T follicular helper cell (primary cell): ENCODE data around the gene SLC2A11.
"Not testable (repeated sequence)": the region's sequence is repeated elsewhere in the genome, so short reads cannot be mapped to it uniquely, and the experiment has no call there.

Experiments used
- DNase-seq: peaks from one replicate; pipeline ENCODE4 v3.0.0-alpha.2; 2020; ENCODE audit warnings: low read depth

SLC2A11 gene

DNA sequence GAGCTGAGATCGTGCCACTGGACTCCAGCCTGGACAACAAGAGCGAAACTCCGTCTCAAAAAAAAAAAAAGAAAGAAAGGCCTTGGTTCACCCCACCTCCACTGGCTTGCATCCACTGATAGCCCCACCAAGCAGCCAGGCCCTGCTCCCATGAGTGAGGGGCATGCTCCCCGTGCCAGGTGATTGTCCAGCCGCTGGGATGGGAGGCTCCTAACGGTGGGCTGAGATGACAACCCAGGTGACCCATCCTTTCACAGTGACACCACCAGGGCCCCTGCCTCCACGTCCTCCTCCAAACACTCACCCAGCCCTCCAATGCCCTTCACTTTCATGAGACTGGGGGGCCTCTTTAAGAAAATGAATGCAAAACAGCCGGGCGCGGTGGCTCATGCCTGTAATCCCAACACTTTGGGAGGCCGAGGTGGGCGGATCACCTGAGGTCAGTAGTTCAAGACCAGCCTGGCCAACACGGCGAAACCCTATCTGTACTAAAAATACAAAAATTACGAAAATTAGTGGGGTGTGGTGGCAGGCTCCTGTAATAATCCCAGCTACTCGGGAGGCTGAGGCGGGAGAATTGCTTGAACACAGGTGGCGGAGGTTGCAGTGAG is 10.3 kb upstream of the SLC2A11 start:
- no peak for DNase-seq

DNA sequence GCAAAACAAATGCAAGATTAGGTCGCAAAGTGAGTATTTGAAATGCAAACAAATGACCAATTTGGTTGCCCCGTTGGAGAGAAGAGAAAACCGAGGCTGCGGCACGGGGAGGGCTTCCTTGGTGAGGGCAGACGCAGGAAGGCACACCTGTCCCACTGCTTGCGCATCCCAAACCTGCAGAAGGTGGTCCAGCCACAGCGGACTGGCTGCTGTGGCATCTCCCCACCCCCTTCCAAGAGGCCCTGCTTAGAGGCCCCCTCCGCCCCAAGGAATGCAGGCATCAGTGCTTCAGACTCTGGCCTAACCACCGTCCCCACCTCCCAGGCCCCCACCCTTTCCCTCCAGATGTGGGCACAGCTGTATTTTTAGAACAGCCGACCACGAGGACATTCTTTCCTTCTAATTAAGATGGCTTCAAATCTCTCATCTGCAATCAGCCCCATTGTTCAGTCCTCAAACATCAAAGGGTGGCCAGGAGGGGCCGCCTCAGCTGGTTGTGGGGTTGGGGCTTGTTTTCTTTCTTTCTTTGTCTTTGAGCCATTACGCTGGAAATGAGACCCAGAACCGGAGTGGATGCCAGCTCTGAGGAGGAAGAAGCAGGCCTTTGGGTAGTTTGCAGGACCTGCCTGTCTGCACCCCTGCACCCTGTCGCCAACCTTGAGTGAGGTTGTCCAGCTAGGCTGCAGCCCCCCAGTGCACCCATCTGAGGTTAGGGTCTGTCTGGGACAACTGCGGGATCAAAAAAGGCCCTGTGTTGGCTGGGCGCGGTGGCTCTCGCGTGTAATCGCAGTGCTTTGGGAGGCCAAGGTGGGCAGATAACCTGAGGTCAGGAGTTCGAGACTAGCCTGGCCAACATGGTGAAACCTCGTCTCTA is 9.4 kb upstream of the SLC2A11 start:
- DNase-seq: no peak

DNA sequence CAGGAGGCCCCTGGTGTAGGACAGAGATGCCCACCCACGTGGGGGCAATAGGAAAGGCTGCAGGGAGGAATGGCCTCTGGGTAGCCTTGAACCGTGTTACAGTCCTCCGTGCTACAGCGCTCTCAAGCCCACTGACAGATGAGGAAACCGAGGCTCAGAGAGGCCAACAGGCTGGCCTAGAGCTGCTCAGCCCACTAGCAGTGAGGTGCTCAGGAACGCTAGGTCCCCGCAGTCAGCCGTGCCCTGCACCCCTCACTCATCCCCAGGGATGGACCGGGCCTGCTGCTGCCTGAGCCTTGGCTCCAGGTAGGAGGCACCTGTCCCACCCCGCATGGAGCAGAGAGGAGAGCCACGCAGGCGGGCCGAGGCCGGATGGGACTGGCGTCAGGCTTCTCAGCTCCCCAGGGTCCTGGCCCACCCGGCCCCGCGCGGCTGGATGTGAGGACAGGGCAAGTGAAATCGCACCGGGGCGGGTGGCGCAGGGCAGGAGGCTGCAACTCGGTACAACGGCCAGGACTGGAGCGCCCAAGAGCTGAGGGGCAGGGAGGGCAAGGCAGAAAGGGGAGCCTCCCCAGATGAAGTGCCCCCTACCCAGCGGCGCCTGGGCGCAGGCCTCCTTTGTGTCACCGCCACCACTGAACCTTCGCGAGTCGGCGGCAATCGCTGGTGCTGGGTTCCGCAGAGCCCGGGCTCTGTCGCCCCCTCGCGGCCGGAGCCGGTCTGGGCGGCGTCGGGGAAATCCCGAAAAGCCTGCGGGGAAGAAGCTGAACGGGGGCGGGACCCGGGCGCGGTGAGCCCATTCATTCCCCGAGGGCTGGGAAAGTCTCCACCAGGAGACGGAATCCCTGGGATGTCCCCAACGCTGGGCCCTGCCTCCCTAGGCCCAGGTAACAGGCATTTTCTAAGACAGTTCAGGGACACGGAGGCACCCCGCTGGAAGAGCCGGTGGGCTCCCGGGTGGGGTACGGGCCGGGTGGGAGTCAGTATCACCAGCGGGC is 8.4 kb upstream of the SLC2A11 start:
- DNase-seq: peak; percentile 73

DNA sequence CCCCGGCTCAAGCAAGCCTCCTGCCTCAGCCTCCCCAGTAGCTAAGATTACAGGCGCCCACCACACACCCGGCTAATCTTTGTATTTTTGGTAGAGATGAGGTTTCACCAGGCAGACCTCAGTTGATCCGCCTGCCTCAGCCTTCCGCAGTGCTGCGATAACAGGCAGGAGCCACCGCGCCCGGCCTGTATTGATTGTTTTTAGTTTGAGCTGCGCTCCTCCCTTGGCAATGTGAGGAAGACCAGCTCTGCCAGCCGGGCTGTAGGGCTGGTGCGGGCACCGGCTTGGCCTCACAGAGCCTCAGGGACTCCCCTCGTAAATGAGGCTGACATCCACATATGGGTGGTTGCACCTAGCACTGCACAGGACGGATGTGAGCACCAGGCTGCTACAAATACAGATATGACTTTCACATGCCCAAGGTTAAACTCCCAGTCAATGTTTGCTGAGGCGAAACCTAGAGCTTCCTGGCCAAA is 7.5 kb upstream of the SLC2A11 start:
- no peak for DNase-seq

DNA sequence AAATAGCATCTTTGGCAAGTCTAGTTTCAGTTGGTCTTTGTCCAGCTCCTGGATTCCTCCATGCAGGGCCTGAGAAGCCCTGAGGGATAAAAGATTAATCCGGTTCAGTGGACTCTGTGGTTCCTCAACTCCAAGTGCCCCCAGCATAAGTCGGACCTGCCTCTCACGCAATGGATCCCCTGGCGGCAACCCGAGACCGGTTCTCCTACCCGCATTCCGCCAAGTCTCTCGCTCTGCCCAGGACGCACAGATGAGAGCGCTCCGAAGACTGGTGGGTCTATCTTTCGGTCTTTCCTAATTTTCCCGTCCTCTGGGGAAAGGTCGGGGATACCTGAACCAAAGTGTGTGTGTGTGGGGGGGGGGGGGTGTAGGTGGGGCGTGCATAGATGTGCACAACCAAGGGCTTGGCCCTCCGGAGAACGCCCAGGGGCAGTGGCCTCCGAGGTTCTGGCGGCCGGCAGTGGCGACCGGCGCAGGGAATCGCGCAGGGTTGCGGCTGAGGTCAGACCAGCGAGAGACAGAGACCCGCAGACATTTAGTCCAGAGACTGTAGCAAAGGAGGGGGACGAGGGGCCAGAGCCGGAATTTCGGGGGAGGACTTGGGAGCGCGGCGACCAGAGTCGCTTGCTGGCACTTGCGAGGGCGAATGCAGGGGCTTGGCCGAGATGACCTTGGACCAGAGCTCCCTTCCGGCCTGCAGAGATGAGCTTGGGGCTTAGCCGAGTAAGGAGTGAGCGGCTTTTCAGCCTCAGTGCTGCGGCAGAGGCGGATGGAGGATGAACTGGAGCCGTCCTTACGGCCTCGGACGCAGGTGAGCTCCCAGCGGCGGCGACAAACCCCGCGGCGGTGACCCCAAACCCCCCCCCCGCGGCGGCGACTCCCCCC is 712 bp upstream of the SLC2A11 start:
- no peak for DNase-seq

DNA sequence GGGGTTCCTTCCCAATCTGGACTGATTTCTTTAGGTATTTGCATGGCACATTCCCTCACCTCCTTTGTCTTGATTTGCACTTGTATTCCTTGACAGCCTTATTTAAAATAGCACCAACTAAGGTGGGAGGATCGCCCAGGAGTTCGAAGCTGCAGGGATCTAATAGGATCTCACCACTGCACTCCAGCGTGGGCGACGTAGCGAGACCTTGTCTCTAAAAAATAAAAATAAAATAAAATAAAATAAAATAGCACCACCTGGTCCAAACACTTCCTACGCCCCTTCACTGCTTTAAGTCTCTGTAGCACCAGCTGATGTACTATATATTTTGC is 775 bp downstream of the SLC2A11 start:
- DNase-seq: no peak

DNA sequence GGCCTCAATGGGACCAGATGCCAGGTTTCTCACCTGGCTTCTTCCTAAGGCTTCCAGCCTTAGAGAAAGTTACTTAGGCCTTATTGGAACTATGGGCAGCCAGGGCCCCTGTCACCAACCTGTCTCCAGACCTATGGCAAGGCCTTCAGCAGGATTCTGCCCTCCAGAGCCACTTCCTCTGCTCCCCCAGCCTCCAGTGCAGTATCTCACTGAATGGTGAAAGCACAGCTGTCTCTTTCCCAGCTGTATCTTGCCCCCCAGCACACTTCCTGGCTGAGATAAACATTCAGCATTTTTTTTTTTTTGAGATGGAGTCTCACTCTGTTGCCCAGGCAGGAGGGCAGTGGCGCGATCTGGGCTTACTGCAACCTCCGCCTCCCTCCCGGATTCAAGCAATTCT is 1.5 kb downstream of the SLC2A11 start:
- no peak for DNase-seq

DNA sequence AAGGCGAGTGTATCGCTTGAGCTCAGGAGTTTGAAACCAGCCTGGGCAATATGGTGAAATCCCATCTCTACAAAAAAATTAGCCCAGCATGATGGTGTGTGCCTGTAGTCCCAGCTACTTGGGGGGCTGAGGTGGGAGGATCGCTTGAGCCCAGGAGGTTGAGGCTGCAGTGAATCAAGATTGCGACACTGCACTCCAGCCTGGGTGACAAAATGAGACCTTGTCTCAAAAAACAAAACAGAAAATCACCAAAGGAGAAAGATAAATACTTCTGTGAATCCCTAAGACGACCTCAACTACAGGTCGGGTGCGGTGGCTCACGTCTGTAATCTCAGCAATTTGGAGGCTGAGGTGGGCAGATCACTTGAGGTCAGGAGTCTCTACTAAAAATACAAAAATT is 2.5 kb downstream of the SLC2A11 start:
- not testable (repeated sequence) for DNase-seq

DNA sequence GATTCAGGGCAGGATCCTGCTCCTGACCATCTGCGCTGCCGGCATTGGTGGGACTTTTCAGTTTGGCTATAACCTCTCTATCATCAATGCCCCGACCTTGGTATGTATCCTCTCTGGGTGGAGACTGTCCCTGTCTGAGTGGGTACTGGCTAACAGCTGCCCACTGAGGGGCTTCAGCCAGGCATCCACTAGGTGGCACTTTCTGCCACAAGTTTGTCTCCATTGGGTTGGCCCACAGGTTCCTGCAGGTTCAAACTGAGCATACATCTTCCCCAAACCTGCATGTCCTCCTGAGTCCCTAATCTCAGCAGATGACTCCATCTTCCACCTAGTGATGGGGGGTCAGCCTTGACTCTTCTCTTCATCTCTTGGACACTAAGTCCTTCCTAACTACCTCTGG is 4.4 kb downstream of the SLC2A11 start:
- no peak for DNase-seq

DNA sequence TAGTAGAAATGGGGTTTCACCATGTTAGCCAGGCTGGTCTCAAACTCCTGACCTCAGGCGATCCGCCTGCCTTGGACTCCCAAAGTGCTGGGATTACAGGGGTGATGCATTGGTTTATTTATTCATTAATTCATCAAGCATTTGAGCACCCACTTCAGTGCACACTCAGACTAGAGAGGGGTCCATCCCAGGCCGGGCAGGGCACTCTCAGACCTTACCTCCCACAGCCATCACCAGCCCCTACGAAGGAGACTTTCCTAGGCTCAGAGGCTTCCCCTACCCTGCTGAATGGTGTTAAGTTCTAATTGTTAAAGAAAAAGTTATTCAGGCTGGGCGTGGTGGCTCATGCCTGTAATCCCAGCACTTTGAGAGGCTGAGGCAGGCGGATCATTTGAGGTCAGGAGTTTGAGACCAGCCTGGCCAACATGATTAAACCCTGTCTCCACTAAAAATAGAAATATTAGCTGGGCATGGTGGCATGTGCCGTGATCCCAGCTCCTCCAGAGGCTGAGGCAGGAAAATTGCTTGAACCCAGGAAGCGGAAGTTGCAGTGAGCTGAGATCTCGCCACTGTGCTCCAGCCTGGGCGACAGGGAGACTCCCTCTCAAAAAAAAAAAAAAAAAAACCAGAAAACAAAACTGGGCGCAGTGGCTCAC is 7.0 kb downstream of the SLC2A11 start:
- DNase-seq: not testable (repeated sequence)

DNA sequence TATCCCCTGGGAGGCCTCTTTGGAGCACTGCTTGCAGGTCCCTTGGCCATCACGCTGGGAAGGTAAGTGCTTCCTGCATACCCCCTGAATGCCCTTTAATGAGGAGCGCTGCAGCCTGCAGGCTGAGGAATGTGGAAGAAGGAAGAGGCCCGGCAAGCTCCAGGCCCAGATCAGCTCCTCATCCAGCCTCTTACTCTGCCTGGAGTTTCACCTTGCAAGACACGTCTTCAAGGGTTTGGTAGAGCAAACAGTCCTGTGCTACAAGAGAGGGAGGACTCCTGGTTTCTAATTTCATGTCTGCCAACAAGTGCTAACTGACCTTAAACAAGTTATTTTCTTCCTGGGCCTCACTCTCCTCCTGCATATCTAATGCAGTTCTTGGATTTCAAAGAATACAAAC is 10.9 kb downstream of the SLC2A11 start:
- DNase-seq: no peak

DNA sequence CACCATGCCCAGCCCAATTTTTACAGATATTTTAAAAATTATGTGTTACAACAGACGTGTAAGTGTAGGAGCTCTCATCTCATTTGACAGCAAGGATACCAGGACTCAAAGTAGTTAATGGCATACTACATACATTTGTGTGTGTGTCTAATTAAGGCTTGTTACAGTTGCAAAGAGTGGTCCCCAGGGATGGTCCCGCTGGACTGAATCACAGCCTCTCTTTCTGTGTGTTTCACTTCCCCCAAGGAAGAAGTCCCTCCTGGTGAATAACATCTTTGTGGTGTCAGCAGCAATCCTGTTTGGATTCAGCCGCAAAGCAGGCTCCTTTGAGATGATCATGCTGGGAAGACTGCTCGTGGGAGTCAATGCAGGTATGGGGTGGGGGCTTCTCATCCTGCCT is 17.2 kb downstream of the SLC2A11 start:
- DNase-seq: no peak

DNA sequence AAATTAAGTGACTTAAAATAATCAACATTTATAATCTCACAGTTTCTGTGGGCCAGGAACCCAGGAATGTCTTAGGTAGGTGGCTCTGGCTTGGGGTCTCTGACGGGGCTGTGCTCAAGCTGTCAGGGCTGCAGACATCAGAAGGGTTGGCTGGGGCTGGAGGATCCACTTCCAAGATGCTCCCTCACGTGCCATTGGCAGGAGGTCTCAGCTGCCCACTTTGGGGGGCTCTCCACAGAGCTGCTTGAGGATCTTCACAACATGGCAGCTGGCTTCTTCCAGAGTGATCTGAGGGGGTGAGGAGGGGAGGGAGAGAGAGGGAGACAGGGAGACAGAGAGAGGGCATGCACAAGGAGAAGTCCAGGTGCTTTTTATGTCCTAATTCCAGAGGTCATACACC is 18.1 kb downstream of the SLC2A11 start:
- no peak for DNase-seq

DNA sequence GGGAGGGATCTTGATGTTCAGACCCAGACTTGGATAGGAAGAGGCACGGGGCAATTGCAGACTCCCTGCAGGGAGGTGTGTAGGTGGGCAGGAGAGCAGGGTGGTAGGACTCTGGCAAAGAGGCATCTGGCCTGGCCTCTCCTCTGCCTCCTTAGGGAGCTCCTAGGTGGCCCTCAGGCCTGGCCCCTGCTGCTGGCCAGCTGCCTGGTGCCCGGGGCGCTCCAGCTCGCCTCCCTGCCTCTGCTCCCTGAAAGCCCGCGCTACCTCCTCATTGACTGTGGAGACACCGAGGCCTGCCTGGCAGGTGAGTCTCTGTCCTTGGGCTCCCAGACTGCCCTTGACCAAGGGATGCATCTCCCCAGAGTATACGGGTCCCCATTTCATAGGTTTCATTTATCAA is 19.9 kb downstream of the SLC2A11 start:
- DNase-seq: no peak

DNA sequence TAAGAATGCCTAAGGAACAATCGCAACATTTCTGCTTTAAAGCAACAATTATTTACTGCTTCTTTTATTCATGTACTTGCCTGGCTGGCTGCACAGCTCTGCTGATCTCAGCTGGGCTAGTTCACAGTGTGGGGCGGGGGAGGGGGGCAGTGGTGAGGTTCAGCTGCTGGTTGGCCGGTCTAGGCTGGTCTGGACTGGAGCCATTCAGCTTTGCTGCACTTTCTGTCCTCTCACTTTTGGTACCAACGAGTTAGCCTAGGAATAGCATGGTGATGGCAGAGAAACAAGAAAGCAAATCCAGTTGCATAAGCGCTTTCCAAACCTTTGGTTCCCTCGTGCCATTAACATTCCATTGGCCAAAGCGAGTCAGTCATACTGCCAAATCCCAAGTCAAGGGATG is 20.5 kb downstream of the SLC2A11 start:
- DNase-seq: no peak

DNA sequence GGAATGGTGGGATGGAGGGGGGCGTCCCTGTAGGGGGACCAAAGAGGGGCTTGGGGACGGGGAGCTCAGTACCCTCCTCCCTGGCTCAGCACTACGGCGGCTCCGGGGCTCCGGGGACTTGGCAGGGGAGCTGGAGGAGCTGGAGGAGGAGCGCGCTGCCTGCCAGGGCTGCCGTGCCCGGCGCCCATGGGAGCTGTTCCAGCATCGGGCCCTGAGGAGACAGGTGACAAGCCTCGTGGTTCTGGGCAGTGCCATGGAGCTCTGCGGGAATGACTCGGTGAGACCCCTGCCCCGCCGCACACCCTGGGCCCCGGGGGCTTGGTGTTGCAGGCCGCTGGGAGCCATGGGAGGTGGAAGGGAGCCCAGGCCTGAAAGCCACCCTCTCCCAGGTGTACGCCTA is 24.7 kb downstream of the SLC2A11 start:
- DNase-seq: no peak

DNA sequence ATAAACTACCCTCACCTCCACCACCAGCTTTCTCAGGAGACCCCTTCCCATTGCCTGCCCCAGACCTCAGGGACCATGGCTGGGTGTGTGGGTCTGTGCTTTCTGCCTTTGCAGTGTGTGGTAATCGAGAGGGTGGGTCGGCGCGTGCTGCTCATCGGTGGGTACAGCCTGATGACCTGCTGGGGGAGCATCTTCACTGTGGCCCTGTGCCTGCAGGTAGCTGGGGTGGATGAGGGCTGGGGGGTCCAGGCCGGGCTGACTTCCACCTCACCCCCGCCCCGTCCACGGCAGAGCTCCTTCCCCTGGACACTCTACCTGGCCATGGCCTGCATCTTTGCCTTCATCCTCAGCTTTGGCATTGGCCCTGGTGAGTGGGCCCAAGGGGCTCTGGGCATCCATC is 26.0 kb downstream of the SLC2A11 start:
- no peak for DNase-seq

DNA sequence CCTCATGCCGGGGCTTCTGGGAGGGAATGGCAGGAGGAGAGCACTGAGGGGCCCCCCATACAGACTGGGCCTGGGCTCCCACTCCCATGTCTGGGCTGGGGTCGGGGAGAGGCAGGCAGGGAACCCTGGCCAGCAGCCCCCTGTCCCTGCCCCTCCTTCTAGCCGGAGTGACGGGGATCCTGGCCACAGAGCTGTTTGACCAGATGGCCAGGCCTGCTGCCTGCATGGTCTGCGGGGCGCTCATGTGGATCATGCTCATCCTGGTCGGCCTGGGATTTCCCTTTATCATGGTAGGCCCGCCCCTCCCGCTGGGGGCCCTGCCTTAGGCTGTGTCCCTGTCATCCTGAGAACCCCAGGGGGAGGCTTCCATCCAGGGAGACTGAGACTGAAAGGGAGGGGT is 26.5 kb downstream of the SLC2A11 start:
- DNase-seq: no peak

DNA sequence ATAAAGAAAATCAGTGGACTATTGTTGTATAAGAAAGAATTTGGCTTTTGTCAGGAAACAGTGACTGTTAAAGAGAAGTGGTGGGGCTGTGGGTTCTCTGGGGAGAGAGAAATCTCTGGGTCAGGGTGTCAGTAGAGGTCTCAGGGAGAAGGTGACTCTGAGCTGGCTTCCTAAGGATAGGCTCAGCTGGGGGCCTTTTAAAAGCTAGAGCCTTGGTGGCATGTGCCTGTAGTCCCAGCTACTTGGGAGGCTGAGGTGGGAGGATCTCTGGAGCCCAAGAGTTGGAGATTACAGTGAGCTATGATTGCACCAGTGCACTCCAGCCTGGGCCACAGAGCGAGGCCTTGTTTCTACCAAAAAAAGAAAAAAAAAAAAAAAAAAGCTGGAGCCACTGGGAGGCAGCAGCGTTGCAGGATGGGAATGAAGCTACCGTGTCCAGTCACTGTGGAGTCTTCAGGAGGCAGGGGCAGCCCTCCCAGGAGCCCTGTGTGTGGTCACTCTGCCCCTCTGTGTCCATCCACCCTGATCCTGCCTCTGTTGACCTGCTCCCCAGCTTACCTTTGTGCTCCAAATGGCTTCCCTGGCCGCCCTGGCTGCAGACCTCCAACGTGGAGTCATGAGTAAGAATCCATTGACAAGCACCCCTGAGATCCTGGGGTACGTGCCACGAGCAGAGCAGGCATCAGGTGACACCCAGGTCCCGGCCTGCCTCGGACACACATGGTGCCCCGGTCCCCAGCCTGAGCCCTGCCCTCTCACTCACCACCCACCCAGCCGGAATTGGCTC is 31.1 kb downstream of the SLC2A11 start:
- no peak for DNase-seq

DNA sequence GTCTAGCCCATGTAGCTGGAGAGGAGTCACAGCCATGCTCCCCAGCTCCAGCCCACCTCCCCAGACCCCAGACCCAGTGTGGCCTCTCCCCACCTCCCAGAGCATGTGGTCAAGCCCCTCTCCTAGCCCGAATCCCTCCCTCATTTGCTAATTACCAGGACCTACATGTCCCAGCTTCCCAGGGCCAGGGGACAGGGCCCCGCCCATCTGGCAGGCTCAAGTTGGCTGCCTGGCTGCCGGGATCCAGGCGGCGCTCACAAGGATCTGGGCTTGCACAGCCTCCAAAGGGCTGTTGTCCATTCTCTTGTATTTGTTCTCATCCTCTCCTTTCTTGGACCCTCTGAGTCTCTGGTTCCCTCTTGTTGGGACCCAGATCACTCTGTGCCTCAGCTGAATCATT is 31.9 kb downstream of the SLC2A11 start:
- no peak for DNase-seq
